Measurements from ENCODE around the gene KRTAP10-4. TPM values are rescaled to one million over a fixed set of nuclear protein-coding genes. Genes with fewer than 3 reads are reported as not detected.

Gene KRTAP10-4
- total and polyA plus RNA-seq, 12 donors = not detected

GRCh38 chr21:44531606-44532564 lies 41.6 kb upstream of the KRTAP10-4 start:
- Histone ChIP-seq H3K4me3 (no peak overlapping the region), H3K27ac (no peak overlapping the region), H3K27me3 (peaks cover 0 to 25% (median 3%) of the 10 kb centered on the region in 7 donors), H3K9me3 (no peaks in the 10 kb centered on the region), H3K4me1 (no peaks in the 10 kb centered on the region), H3K36me3 (no peaks in the 10 kb centered on the region)
- TF ChIP-seq, protein P1, sequence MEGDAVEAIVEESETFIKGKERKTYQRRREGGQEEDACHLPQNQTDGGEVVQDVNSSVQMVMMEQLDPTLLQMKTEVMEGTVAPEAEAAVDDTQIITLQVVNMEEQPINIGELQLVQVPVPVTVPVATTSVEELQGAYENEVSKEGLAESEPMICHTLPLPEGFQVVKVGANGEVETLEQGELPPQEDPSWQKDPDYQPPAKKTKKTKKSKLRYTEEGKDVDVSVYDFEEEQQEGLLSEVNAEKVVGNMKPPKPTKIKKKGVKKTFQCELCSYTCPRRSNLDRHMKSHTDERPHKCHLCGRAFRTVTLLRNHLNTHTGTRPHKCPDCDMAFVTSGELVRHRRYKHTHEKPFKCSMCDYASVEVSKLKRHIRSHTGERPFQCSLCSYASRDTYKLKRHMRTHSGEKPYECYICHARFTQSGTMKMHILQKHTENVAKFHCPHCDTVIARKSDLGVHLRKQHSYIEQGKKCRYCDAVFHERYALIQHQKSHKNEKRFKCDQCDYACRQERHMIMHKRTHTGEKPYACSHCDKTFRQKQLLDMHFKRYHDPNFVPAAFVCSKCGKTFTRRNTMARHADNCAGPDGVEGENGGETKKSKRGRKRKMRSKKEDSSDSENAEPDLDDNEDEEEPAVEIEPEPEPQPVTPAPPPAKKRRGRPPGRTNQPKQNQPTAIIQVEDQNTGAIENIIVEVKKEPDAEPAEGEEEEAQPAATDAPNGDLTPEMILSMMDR (IDR thresholded peaks at IDR 0.05) = no peak
- WGBS, 2 donors = 79 to 81% methylated on average over 30 of the region's 30 CpGs
- ATAC-seq (no peak), DNase-seq (no peak)
- intact Hi-C loops (cut with DNase I) = no loop called here

GRCh38 chr21:44532712-44533111 lies 40.8 kb upstream of the KRTAP10-4 start:
- DNase-seq (no peak), ATAC-seq (no peak)
- peaks cover 0 to 23% (median 3%) of the 10 kb centered on the region in 7 donors for H3K27me3 ChIP-seq
- no peaks in the 10 kb centered on the region for H3K9me3 ChIP-seq
- no peak overlapping the region for H3K4me3 ChIP-seq
- no peaks in the 10 kb centered on the region for H3K4me1 ChIP-seq
- no peaks in the 10 kb centered on the region for H3K36me3 ChIP-seq
- 87% methylated on average over 16 of the region's 16 CpGs for WGBS, 2 donors
- TF ChIP-seq, protein P1 (IDR thresholded peaks at IDR 0.05) = no peak
- intact Hi-C loops (cut with DNase I) = no loop called here
- no peak overlapping the region for H3K27ac ChIP-seq

GRCh38 chr21:44533121-44533890 lies 40.2 kb upstream of the KRTAP10-4 start:
- Histone ChIP-seq H3K27ac (no peak overlapping the region), H3K36me3 (no peaks in the 10 kb centered on the region), H3K4me1 (no peaks in the 10 kb centered on the region), H3K9me3 (no peaks in the 10 kb centered on the region), H3K27me3 (peaks cover 0 to 22% (median 3%) of the 10 kb centered on the region in 7 donors), H3K4me3 (no peak overlapping the region)
- DNase-seq (no peak), ATAC-seq (no peak)
- intact Hi-C loops (cut with DNase I) = no loop called here
- TF ChIP-seq, protein P1 (IDR thresholded peaks at IDR 0.05) = no peak
- 88 to 90% methylated on average over 37 of the region's 37 CpGs for WGBS, 2 donors

DNA sequence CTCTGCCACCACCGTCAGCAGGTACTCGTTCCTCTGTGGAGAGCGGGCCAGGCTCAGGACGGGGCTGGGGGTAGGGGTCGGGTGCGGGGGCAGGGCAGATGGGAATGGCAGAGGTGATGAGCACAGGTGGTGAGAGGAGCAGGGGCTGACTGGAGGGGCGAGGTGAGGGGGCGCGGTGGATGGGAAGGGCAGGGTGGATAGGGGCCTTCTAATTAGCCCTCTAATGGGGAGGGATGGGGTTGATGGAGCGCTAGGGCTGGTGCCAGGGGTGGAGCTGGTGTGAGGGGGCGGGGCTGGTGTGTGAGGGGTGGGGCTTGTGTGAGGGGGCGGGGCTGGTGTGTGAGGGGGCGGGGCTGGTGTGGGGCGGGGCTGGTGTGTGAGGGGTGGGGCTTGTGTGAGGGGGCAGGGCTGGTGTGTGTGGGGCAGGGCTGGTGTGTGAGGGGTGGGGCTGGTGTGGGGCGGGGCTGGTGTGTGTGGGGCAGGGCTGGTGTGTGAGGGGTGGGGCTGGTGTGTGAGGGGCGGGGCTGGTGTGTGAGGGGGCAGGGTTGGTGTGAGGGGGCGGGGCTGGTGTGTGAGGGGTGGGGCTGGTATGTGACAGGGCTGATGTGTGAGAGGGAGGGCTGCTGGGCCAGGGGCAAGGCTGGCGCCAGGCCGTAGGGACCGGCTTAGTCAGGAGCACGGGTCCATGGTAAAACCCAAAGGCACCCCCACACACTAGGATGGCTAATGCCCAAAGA lies 39.5 kb upstream of the KRTAP10-4 start:
- no peak for DNase-seq
- TF ChIP-seq, protein P1 (IDR thresholded peaks at IDR 0.05) = no peak
- Histone ChIP-seq H3K27me3 (peaks cover 0 to 25% (median 0%) of the 10 kb centered on the region in 7 donors), H3K4me3 (no peak overlapping the region), H3K27ac (no peak overlapping the region), H3K36me3 (no peaks in the 10 kb centered on the region), H3K9me3 (no peaks in the 10 kb centered on the region), H3K4me1 (no peaks in the 10 kb centered on the region)
- intact Hi-C loops (cut with DNase I) = no loop called here
- ATAC-seq = no peak
- 88 to 91% methylated on average over 17 to 21 of the region's 21 CpGs for WGBS, 2 donors

All from heart right ventricle (tissue), 16 donors.